ENCODE data around the gene OLA1. TPM values are rescaled to one million over a fixed set of nuclear protein-coding genes. Genes with fewer than 3 reads are reported as not detected.

OLA1 gene
- polyA plus RNA-seq, 1 of the 3 experiments (the other 2 are of a cell fraction) = 46.9 TPM

DNA sequence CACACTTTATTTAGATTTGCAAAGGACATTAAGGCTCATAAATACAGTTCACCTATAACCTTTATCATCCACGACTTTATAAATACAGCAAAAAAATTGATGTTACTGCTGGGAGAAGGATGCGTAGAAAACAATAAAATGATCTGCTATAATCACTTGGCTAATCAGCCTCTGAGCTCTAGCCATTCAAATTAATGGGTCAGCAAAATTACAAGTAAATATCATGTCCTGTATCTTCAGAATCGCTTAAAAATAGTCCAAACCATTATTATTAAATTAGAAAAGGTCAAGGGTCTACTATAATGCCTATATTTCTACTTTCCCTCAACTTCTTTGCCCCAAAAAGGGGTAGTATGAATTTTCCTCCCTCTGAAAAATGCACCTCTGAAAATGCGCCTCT, 40.3 kb downstream of the OLA1 start (continued):
- TF ChIP-seq, protein P1, sequence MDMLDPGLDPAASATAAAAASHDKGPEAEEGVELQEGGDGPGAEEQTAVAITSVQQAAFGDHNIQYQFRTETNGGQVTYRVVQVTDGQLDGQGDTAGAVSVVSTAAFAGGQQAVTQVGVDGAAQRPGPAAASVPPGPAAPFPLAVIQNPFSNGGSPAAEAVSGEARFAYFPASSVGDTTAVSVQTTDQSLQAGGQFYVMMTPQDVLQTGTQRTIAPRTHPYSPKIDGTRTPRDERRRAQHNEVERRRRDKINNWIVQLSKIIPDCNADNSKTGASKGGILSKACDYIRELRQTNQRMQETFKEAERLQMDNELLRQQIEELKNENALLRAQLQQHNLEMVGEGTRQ (IDR thresholded peaks at IDR 0.05; ENCODE audit: borderline replicate concordance, low read depth, low read length) = no peak
- TF ChIP-seq, protein P2, sequence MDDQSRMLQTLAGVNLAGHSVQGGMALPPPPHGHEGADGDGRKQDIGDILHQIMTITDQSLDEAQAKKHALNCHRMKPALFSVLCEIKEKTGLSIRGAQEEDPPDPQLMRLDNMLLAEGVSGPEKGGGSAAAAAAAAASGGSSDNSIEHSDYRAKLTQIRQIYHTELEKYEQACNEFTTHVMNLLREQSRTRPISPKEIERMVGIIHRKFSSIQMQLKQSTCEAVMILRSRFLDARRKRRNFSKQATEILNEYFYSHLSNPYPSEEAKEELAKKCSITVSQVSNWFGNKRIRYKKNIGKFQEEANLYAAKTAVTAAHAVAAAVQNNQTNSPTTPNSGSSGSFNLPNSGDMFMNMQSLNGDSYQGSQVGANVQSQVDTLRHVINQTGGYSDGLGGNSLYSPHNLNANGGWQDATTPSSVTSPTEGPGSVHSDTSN (IDR thresholded peaks at IDR 0.05) = no peak
- TF ChIP-seq GATA2 (CRISPR knock-in tag; IDR thresholded peaks at IDR 0.05) = no peak
- TF ChIP-seq MAX (IDR thresholded peaks at IDR 0.05; ENCODE audit: low read depth) = no peak

DNA sequence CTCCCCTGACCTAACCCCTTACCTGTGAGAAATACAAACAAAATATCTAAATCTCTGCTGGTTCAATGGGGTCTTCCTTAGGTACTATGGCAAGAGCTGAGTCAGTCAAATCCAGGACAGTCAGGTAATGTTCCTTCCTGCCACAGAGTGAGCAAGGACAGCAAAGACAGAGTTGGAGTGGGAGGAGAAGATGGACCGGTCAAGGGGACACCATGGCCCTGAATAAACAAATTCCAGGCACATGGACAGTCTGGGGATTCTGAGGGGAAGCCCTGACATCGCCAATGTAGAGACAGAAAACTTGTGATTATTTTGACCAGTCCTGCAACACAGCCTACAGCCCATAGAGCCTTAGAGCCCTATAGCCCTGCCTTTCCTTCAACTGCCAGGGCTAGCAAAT, 42.8 kb downstream of the OLA1 start:
- 91% methylated on average over 2 of the region's 2 CpGs for WGBS (ENCODE audit: low lambda C conversion rate)
- H3K27ac ChIP-seq (ENCODE audit: low read depth in 2 of 2, low read length in 1 of 2) = no peak overlapping the region
- H3K9me2 ChIP-seq = no peaks in the 10 kb centered on the region
- CTCF ChIA-PET = no interaction called here
- H3F3A ChIP-seq (replicated peaks; ENCODE audit: insufficient read depth) = no peaks in the 10 kb centered on the region
- H3K4me2 ChIP-seq = no peak overlapping the region
- no peaks in the 10 kb centered on the region; a peak in 1 of 4 replicates for H3K4me1 ChIP-seq (ENCODE audit: control insufficient read depth in 1 of 2, insufficient read depth in 2 of 2, low read depth in 1 of 2, low read length in 1 of 2)
- no peaks in the 10 kb centered on the region for H3K9me3 ChIP-seq
- peaks cover under 1 to 10% of the 10 kb centered on the region in 2 experiments for H3K36me3 ChIP-seq (replicated peaks in 1 of 2; ENCODE audit: control insufficient read depth in 1 of 2, insufficient read depth in 2 of 2, low read length in 1 of 2)
- H3K27me3 ChIP-seq (ENCODE audit: insufficient read depth) = no peaks in the 10 kb centered on the region
- H3K79me2 ChIP-seq (ENCODE audit: insufficient read depth) = peaks cover 57% of the 10 kb centered on the region; the same call in 1 of the 2 replicates
- H2AFZ ChIP-seq (ENCODE audit: low read depth) = no peak overlapping the region
- H4K20me1 ChIP-seq (ENCODE audit: insufficient read depth) = no peaks in the 10 kb centered on the region
- POLR2A ChIA-PET = no interaction called here
- no peak for DNase-seq
- TF ChIP-seq, protein P3, sequence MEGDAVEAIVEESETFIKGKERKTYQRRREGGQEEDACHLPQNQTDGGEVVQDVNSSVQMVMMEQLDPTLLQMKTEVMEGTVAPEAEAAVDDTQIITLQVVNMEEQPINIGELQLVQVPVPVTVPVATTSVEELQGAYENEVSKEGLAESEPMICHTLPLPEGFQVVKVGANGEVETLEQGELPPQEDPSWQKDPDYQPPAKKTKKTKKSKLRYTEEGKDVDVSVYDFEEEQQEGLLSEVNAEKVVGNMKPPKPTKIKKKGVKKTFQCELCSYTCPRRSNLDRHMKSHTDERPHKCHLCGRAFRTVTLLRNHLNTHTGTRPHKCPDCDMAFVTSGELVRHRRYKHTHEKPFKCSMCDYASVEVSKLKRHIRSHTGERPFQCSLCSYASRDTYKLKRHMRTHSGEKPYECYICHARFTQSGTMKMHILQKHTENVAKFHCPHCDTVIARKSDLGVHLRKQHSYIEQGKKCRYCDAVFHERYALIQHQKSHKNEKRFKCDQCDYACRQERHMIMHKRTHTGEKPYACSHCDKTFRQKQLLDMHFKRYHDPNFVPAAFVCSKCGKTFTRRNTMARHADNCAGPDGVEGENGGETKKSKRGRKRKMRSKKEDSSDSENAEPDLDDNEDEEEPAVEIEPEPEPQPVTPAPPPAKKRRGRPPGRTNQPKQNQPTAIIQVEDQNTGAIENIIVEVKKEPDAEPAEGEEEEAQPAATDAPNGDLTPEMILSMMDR (IDR thresholded peaks at IDR 0.05) = no peak
- TF ChIP-seq RCOR1 (IDR thresholded peaks at IDR 0.05; ENCODE audit: low read length) (no peak), FOSL2 (IDR thresholded peaks at IDR 0.05; ENCODE audit: borderline replicate concordance, low read depth) (no peak), YY1 (IDR thresholded peaks at IDR 0.05; ENCODE audit: low read depth) (no peak), GATA2 (CRISPR knock-in tag; IDR thresholded peaks at IDR 0.05) (no peak), MAX (IDR thresholded peaks at IDR 0.05; ENCODE audit: low read depth) (no peak), MXI1 (IDR thresholded peaks at IDR 0.05; ENCODE audit: low read depth, low read length) (no peak), RXRA (IDR thresholded peaks at IDR 0.05; ENCODE audit: borderline replicate concordance, low read depth) (no peak), TAF1 (IDR thresholded peaks at IDR 0.05; ENCODE audit: borderline replicate concordance, low read depth, low read length) (no peak), EP300 (IDR thresholded peaks at IDR 0.05; ENCODE audit: borderline replicate concordance in 1 of 2, low read depth in 1 of 2, low read length in 1 of 2) (no peak), CHD2 (IDR thresholded peaks at IDR 0.05; ENCODE audit: low read length, partially characterized antibody) (no peak), RFX5 (IDR thresholded peaks at IDR 0.05; ENCODE audit: low read length) (no peak), JUND (IDR thresholded peaks at IDR 0.05) (no peak), RAD21 (IDR thresholded peaks at IDR 0.05; ENCODE audit: low read length) (no peak), IRF3 (IDR thresholded peaks at IDR 0.05; ENCODE audit: low read depth, low read length) (no peak), FOXM1 (IDR thresholded peaks at IDR 0.05; ENCODE audit: low read depth) (no peak), NFIC (IDR thresholded peaks at IDR 0.05; ENCODE audit: borderline replicate concordance) (no peak)
- TF ChIP-seq, protein P4, sequence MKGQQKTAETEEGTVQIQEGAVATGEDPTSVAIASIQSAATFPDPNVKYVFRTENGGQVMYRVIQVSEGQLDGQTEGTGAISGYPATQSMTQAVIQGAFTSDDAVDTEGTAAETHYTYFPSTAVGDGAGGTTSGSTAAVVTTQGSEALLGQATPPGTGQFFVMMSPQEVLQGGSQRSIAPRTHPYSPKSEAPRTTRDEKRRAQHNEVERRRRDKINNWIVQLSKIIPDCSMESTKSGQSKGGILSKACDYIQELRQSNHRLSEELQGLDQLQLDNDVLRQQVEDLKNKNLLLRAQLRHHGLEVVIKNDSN (IDR thresholded peaks at IDR 0.05; ENCODE audit: borderline replicate concordance, low read depth) = no peak
- TF ChIP-seq, protein P5, sequence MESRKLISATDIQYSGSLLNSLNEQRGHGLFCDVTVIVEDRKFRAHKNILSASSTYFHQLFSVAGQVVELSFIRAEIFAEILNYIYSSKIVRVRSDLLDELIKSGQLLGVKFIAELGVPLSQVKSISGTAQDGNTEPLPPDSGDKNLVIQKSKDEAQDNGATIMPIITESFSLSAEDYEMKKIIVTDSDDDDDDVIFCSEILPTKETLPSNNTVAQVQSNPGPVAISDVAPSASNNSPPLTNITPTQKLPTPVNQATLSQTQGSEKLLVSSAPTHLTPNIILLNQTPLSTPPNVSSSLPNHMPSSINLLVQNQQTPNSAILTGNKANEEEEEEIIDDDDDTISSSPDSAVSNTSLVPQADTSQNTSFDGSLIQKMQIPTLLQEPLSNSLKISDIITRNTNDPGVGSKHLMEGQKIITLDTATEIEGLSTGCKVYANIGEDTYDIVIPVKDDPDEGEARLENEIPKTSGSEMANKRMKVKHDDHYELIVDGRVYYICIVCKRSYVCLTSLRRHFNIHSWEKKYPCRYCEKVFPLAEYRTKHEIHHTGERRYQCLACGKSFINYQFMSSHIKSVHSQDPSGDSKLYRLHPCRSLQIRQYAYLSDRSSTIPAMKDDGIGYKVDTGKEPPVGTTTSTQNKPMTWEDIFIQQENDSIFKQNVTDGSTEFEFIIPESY (IDR thresholded peaks at IDR 0.05; ENCODE audit: borderline replicate concordance, low read depth) = no peak
- H3K4me3 ChIP-seq (ENCODE audit: low read depth in 2 of 2, low read length in 1 of 2) = no peak overlapping the region
- H3K9ac ChIP-seq = no peak overlapping the region
